GM18873 (cell line): ENCODE results near the gene VAV2.

Source experiments
- ATAC-seq: cut with Tn5 transposase; IDR thresholded peaks from one replicate; pipeline ENCODE4 v1.9.1; 2021; ENCODE audit warnings: mild to moderate bottlenecking, moderate library complexity, moderate number of reproducible peaks; ENCODE audit not compliant: unreplicated experiment, low FRiP score

VAV2 gene

DNA sequence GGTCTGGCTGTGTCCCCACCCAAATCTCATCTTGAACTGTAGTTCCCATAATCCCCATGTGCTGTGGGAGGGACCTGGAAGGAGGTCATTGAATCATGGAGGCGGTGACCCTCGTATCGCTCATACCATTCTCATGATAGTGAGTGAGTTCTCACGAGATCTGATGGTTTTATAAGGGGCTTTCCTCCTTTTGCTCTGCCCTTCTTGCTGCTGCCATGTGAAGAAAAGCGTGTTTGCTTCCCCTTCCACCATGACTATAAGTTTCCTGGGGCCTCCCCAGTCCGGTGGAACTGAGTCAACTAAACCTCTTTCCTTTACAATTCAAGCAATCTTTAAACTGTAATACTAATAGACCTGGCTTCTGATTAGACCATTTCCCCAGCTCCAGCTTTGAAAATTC is 161.8 kb downstream of the VAV2 start:
- ATAC-seq: no peak

DNA sequence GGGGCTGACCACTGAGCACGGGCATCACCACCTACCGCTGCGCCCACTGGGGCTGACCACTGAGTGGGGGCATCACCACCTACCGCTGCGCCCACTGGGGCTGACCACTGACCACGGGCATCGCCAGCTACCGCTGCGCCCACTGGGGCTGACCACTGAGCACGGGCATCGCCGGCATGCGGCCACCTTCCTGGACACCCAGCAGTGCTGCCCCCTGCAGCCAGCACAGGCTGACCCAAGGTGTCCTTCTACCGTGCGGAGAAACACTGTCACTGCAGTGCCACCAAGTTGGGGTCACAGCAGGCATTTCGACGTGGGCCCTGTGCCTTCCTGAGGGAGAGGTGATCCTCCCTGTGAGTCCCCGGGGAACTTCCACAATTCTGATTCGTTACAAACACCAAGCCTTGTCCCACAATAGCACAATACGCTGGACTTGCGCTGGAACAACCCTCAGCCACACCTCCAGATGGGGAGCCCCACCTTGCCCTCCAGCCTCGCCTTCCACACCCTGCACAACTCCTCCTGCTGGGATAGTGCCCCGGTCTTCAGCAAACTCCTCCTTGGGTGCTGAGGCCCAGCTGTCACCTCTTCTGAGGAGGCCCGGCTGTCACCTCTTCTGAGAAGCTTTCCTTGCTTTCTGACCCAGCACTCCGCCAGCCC is 163.7 kb downstream of the VAV2 start:
- no peak for ATAC-seq

DNA sequence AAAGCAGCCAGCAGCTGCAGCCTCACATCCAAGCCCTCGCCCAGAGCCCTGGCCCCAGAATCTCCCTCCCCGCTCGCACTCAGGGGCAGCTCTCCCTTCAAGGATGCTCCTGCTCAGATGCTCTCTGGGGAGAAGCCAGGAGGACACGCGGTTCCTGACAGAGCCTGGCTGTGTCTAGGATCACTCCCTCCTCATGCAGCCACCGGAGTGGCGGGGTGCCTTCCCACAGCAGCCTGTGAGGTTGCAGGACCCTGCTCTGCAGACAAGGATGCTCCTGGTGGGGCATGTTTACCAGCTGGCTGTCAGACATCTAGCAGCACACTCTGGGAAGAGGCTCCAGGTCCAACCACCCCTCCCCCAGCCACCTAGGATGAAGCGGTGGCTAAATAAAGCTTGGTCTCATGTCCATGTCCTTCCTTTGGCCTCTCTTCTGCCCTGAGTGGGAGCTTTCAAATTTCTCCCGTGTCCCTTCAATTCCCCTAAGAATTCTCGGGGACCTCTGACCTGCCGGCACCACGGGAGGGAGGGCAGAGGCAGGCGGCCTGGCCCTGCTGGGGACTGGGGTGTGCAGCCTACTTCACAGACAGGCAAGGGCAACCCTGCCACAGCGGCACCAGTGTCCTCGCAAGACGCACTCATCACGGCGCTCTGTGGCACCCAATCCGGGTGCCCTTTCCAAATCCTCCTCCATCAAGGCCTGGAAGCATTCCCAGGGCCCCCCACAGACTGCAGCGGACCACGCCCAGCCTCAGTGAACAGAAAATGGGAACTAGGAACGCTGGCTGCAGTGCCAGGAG is 165.6 kb downstream of the VAV2 start:
- no peak for ATAC-seq

DNA sequence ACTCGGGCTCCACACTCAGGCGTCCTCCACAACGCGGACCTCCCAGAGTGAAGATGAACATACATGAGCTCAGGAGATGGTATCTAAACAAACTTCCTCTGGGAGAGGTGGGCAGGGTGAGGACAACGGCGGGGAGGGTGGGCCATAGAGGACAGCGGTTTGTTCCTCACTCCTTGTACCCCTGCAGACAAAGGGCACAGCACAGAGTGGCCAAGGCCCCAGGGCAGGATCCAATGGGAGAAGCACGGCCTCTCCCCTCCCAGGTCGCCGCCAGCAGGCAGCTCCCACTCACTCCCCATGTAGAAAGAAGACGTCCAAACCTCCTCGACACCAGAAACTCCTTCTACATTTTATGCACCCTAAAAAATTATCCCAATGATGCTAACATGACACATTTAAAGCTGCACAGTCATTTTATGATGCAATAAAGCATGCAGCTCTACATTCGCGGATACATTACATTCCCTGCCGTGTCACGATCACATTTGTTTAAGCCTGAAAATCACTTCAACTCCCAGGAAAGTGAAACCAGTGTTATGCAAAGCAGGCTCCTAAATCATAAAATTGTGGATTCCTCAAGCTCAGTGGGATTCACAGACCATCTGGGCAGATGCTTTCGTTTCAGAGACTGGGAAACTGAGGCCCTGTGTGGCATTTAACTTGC is 166.4 kb downstream of the VAV2 start:
- no peak for ATAC-seq

DNA sequence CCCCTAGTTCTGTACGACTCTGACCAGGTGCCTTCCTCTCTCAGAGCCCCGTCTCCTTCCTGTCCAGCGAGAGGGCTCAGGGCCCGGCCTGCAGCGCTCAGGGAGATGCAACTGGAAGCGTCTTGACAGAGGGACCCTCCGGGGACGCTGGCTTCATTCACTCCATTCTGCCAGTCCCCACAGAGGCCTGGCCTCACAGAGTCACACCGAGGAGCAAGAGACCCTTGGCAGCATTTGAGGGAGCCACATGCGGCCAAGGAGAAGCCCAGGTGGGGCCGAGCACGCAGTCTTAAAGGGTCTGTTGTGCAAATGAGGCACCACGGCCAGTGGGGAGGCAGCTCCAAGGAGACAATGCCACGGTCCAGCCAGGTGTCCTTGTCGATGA is 167.3 kb downstream of the VAV2 start:
- ATAC-seq: no peak

DNA sequence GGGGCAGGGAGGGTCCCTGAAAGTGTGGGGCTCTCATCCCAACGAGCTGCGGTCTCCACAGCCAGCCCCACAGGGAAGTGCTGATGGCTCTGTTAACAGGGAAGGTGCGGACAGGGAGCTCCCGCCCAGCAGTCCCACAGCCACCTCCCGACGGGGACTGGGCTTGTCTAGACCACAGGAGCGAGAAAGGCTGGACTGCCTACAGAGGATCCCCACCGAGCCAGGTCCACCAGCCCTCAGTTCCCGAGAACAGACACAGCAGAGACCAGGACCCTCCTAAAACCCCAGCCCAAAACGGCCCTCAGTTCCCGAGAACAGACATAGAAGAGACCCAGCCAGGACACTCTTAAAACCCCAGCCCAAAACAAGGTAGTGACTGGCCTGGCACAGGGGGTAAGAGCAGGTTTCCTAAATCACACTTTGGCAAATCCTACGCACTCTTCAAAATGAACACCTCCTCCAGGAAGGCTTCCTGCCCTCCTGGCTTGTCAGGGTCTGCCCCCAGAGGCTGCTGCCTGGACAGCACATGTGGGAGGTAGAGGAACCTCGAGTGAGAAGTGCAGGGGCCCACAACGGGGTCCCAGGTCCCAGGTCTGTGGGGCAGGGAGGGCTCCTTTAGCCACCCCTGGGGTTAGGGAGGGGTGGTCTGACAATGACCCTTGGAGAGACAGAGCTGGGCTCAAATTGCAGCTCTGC is 167.9 kb downstream of the VAV2 start:
- no peak for ATAC-seq

DNA sequence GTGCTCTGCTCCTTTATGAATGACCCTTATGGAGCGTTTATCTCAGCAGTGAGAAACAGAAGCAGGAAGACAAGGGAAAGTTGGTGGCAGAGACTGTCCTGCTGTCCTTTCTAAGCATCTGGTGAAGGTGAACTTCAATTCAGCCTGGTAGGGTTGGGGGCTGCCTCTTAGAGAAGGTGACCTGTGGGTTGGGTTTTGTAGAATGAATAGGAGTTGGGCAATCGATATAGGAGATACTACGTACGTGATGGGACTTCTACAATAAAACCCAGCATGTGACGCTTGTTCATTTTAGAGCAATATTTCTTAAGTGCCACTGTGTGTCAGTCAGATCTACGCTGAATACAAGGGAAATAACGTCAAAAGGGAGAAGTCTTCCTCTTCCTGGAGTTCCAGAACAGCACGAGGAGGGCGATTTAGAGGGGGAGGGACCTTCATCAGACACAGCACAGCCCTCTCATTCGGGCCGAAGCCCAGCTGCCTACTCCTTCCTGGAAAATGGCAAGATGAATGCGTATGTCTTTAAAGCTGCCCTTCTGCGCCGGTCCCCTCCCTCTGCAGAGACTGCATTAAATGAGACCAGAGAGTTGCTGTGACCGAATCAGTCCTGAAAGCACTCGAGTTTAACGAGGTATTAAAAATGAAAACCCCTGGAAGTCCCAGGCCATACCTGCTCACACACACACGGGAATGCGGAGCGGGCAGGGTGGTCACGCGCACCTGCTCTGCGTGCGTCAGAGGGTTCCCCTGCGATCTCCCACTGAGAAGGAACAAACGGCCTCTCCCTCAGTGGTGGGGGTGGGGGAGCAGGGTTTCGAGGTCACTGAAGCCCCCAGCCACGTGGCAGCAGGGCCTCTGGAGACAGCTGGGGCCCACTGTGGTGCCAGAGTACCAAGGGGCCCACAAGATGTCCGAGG is 168.7 kb downstream of the VAV2 start:
- no peak for ATAC-seq

DNA sequence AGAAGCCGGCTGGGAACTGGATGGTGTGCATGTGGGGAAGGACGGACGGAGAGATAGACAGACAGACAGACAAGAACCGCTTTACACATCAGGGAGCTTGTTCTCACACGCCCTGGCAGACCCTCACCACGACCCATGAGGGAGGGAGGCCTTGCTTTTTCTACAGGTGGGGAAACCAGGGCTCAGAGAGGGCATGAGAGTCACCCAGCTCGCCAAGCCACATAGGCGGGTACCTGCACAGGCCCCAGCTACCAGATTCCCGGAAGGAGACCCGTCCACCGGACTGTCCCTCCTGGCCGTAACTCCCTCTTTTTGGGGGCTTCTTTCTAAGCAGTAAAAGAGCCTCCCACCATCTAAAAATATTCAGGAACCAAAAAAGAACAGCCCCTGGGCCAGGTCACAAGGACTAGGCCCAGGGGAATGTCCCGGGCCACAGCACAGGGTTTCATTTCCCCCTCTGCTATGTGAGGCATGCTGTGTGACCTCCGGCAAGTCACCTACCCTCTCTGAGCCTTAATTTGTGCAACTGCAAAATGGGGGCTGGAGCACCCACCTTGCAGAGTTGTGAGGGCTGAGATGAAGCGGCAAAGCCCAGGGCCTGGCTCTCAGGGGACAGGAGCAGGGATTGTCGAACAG is 169.6 kb downstream of the VAV2 start:
- no peak for ATAC-seq

DNA sequence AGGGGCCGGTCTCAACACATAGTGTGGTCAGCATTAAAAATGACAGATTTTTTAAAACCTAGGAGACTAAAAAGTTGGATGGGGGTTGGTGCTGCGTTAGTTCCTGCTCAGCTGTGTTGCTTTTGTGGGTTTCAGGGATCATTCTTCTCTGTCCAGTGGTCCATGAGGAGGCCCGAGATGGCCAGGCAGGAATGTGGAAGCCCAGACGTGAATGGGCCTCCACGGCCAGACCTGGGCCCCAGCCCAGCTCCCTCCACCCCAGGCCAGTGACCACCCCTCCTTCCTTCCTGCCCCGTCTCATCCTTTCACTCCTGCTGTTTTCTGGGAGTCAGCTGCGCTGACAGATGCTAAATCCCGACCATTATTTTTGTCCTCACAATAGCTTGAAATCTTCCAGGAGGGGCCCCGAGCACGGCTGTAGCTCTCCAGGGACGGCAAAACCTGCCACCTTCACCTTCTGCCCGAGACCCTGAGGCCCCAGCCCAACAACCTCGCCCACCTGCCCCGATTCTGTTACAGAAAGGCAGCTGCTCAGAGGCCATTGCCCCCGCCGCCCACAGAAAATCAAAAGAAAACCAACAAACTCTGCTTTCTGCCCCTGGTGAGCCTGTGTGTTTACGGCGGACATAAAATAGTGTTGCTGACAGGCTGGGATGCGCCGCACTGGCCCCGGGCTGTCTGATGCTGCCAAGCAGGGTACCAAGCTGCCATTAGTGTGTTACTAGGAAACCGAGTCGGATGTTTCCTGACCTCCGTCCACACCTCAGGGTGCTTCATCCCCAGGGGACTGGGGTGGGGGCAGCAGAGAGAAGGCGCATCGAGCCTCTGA is 170.3 kb downstream of the VAV2 start:
- ATAC-seq: no peak

DNA sequence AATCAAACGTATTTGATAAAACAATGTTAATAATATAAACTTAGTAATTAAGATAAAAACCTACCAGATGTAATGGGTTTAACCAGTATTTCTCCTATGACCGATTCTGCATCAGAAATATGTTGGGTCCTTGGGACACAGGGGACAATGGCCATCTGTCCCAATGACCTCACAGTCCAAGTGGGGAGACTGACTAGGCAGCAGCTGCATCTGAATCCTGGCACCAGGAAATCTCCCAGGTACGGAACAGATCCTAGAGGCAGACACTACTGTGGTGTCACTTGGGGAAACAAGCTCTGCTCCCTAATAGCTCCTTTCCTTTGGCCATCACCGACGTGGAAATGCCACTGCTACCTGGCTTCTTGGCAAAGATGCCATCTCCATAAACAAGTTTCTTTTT is 172.2 kb downstream of the VAV2 start:
- ATAC-seq: no peak

DNA sequence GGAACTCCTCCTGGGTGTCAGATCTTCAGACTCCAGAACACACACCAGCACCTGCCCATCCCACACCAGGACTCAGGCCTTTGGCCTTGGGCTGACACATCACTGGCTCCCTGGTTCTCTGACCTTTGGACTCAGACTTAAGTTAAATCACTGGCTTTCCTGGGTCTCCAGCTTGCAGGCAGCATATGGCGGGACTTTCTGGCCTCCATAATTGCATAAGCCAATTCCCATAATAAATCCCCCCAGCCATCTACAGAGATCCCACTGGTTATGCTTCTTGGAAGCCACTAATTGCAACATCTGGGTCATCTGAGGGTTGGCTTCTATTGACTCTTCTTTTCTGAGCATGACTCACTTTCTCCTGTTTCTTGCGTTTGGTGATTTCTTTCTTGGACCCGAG is 173.7 kb downstream of the VAV2 start:
- no peak for ATAC-seq

DNA sequence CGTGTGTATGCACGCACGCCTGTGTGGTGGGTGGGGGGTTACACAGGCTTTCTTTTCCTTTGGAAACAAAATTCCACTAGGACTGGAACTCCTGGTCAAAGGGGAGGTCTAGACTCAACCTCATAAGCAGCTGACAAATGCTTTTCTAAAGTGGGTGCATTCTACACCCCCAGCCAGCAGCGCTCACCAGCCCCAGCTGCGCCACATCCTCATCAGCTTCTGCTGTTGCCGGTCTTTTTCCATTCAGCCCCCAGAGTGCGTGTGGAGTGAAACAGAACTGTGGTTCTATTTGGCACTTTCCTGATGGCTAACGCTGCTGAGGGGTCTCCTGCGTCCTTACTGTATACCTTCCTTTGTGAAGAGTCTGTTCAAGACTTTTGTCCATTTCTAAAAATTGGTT is 176.3 kb downstream of the VAV2 start:
- ATAC-seq: no peak

DNA sequence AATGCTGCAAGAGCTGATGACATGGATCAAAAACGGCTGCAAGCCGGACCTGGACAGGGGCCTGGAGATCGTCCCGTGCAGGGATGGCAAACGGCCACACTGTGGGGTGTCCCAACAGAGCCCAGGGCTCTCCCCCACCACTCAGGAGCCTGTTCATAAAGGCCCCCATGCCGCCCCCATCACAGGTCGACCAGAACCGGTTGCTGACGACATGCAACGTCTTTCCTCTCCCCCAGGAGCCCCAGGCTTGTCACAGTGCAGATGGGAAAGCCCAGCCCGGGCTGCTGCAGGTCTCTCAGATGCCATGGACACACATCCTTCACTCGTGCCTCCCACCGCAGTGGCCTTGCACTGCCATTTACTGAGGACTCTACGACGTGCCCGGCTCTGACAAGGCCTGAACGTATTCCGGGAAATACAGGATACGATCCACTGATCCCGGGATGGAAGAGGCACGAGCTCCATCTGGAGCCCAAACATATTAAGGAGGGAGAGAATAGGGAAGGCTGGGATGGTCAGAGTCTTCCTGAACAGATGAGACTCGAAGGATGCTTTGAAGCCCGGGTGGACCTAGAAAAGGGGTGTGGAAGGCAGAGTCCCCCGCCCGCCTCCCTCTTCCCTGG is 177.4 kb downstream of the VAV2 start:
- no peak for ATAC-seq

DNA sequence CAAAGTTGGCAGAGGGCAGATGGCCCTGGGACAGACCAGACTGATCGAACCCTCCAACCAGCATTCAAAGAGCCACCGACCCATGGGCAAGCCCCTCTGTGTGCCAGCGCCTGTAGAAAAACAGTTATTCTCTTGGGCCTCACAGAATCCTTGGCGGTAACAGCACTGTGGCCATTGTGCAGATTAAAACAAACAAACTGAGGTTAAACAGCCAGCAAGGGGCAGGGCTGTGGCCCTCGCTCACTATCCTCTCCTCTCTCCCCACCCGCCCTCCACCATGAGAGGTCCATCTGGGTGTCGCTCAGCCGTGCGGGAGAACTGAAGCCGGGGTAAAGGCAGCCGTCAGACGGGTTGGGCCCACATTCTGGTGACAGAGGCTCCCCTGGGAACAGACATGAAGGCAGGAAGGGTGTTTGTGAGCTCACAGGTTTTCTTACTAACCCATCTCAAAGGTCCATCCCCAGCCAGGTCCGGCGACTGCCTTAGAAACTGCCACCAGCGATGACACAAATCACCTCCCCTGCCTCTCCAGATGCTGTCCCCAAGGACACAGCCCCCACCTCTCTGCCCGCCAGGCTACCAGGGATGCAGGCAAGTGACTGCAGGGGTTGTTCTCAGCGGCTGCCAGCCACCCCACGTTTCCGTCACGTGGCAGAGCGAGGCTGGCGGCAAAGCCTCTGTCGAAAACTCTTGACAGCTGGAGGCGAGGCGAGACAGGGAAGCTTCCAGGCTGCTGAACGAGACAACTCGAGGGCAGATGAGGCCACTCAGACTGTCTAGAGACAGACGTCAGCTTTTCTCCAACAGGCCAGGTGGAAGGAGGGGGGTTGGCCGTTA is 178.2 kb downstream of the VAV2 start:
- ATAC-seq: no peak

DNA sequence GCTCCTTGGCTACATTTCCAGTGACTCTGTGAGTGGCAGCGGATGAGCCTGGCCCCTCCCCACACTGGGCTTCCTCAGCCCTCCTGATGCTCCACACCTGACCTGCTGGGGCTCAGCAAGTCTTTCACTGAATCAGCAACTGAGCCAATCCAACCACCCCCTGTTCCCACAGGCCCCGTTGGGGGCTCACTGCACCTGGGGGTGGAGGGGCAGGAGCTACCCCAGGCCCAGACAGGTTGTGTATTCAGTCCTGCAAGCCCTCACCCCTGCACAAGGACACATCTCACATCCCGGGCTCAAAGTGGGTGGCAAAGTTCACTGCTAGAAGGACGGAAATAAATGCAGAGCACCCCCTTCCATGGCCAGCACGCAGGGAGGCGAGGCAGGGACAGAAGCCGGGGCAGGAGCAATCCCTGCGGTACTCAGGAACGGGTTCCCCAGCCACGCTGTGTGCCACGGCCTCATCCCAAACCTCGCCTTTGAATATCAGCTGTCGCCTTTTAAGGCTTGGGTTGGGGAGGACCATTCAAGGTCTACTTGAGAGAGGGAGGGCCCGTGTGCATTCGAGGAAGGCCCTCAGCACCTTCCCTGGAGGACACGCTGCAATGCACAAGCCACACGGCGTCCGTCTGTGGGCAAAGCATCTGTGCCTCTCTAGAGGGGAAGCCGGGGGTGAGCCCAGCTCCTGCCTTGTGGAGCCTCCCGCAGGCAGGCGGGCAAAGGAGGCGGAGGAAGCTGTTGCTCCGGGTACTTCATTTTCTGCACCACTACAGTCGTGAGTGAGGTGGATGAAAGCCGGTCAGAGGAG is 179.0 kb downstream of the VAV2 start:
- ATAC-seq: no peak

DNA sequence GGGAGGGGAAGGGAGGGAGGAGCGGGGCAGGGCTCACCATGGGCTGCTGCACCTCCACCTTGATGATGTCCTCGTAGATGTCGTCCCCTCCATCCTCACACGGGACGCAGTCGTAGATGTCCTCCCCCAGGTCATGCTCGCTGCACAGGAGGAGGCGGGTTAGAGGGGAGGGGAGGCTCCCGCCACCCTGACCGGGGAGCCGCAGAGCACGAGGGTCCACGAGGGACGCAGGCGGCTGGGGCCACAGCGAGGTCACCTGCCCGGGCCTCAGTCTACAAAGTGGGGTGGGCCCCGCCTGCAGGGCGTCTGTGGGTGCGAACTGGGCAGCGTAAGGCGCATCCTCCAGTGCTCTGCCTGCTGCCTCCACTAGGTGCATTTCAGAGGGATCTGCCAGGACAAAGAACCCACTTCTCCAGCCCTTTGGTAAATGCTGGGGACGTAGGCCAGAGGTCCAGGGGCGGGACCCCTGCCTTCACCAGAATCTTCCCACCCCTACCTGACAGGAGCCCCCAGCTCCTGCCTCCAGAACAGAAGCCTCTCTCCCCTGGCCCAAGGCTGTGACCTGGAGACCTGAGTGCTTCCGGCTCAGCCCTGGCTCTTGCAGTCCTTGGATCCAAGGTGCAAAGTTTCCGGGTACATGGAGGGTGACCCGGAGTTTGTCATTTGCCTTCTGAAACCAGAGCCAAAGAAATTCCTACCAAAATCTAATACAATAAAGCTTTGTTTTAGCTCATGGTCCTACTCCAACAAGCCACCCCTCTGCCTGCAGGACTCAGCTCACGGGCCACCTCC is 179.9 kb downstream of the VAV2 start:
- no peak for ATAC-seq
